Measurements from ENCODE around the gene SMYD2.
A peak's percentile ranks its signal among the peaks of the same experiment; 100 is the strongest.

Gene SMYD2, protein sequence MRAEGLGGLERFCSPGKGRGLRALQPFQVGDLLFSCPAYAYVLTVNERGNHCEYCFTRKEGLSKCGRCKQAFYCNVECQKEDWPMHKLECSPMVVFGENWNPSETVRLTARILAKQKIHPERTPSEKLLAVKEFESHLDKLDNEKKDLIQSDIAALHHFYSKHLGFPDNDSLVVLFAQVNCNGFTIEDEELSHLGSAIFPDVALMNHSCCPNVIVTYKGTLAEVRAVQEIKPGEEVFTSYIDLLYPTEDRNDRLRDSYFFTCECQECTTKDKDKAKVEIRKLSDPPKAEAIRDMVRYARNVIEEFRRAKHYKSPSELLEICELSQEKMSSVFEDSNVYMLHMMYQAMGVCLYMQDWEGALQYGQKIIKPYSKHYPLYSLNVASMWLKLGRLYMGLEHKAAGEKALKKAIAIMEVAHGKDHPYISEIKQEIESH

DNA sequence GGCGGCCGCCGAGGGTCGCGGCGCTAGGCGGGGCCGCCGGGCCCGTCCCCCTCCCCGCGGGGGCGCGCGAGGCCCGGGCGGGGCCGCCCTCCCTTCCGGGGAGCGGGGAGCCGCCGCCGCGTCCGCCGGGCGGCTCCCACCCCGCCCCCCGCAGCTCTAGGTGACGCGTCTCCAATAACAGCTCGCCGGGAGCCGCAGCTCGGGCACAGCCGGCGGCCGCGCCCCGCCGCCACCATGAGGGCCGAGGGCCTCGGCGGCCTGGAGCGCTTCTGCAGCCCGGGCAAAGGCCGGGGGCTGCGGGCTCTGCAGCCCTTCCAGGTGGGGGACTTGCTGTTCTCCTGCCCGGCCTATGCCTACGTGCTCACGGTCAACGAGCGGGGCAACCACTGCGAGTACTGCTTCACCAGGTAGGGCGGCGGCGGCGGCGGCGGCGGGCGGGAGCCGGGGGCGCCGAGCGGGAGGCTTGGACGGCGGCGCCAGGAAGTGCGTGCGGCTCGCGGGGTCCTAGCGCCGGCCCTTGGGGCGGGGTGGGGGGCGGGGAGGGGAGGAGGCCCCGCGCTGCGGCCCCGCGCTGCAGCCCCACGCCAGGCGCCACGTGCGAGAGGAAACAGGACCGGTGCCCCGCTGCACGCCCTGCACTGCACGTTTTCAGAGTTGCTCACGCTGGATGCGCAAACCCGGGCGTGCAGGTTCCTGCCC is at the start of gene SMYD2:
Gene SMYD2 (plus strand): TSS at position 139 of the 699 bp plus-strand sequence. CDS start 96 bp downstream, at position 235.
- DNase-seq (ENCODE audit: low spot score), result peak; percentile 58

DNA sequence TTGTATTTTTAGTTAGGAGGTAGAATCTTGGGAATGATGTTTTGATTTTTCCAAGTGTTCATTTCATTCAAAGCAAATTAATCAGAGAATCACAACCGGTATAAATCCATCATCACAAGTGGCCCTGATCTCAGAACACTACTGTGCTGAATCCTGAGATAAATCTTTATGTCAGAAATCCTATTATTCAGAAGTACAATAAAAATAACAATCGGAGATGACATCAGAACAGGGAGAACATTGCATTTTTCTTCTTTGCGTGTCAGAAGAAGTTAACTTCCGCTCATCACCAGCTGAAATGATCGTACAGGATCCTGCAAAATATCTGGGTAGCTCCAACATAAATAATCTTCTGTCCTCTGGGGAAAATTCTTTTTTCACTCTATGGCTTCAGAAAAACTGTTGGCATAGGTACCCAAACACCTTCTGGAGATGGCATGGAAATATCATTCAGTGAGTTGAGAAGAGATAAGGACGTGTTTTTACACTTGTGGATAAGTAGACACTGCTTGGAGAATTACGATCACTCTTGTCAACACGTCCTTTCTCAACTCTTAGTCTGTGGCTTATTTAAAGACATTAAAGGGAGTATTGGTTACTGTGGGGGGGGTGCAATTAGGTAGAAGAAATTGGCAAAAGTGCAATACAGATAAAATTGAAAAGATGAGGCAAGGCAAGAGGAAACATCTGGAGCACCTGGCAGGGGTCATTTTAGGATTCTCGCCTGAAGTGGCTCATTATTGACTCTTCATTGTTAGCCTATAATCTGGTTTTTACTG is 46.9 kb upstream of the SMYD2 start:
- no peak for DNase-seq (ENCODE audit: low spot score)

DNA sequence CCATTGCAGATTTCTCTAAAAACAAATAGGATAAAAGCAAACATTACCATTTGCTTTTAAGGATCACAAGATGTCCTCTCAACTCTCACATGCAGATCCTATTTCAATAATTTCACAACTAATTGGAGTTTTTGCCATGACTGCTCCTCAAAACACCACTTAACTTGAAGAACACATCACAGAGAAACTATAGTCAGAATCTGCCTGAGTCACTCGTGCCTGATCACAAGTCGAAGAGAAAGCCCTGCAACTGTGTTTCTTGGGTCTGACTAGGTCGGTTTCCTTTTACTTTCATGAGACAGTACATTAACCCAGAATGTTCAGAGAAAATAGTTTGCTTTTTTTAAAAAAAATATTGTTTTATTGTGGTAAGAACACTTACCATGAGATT is 46.3 kb upstream of the SMYD2 start:
- DNase-seq (ENCODE audit: low spot score), result no peak

DNA sequence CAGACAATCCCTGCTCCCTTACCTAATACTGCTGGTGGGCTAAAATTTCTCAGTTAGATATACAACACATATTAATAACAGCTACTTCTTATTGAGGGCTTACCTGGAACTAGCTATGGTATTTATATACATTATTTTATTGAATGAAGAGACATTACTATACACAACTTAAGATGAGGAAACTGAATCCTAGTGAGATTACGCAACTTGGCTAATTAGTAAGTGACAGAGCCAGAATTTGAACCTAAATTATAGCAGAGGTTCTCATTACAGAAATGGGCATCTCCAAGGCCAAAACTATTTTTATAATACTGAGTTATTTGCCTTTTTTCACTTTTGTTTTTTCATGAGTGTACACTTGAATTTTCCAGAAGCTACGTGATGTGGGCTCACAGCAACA is 44.5 kb upstream of the SMYD2 start:
- no peak for DNase-seq (ENCODE audit: low spot score)

DNA sequence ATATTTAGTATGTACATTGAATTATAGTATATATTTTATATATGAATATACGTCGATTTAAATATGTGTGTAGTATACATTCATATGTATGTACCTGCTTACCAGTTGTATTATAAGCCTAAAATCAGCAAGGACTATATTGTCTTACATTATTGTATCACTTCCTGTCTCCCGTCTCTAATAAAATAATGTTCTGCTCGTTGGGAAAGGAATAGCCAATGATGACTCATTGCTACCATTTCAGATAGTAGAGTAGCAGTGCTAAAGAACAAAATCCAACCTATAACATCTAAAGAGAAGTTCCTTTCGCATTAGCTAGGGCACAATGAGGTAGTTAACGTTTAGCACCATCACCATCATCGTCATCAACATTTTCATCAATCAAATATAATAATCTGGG is 39.9 kb upstream of the SMYD2 start:
- DNase-seq (ENCODE audit: low spot score), result no peak

DNA sequence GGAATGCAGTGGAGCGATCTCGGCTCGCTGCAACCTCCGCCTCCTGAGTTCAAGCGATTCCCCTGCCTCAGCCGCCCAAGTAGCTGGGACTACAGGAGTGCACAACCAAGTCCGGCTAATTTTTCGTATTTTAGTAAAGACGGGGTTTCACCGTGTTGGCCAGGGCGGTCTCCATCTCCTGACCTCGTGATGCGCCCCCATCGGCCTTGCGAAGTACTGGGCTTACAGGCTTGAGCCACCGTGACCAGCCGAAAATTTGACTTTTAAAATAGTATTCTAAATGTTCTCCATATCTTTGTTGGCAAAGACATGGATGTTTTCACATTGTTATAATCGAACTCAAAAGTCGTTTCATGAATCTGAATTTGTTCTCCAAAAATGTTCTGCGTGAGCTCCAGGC is 36.7 kb upstream of the SMYD2 start:
- DNase-seq (ENCODE audit: low spot score), result no peak

DNA sequence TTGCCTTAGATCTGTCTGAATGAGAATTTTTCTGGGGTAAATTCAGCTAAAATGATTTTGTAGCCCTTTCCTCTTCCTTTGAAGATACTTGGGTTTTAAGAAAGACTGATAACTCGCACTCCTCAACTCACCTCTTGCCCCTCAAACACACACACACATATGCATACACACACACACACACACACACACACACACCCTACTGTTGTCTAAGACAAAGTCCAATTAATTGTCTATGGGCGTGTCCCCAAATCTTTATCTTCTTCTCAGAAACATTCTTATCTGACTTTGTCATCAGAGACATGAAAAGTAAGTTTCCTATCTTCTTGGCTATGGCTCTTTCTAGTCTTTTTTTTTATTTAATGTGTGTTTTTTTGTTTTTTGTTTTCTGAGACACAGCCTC is 36.1 kb upstream of the SMYD2 start:
- DNase-seq (ENCODE audit: low spot score), result no peak

DNA sequence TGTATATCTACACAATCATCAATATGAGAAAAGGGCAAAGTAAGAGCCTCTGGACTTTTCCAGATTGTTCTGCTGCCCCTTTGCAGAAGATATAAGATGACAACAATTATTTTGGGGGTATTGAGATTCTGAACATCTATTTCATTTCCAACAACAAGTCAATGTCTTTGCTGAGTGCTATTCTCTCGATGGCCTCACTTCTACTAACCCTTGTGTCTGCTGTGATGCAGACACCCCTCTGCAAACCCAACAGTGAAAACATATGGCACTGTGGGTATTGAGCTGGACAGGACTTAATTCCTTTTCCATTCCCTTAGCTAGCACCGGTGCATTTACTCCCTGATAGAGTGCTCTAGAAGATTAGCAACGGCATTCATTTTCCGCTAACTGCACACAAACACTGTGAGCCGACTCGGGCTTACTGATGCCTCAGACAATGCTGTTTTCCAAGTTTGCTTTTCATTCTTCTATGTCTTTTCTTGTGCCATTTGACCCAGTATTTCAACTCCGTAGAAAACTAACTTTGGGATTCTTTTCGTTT is 33.4 kb upstream of the SMYD2 start:
- DNase-seq (ENCODE audit: low spot score), result no peak

DNA sequence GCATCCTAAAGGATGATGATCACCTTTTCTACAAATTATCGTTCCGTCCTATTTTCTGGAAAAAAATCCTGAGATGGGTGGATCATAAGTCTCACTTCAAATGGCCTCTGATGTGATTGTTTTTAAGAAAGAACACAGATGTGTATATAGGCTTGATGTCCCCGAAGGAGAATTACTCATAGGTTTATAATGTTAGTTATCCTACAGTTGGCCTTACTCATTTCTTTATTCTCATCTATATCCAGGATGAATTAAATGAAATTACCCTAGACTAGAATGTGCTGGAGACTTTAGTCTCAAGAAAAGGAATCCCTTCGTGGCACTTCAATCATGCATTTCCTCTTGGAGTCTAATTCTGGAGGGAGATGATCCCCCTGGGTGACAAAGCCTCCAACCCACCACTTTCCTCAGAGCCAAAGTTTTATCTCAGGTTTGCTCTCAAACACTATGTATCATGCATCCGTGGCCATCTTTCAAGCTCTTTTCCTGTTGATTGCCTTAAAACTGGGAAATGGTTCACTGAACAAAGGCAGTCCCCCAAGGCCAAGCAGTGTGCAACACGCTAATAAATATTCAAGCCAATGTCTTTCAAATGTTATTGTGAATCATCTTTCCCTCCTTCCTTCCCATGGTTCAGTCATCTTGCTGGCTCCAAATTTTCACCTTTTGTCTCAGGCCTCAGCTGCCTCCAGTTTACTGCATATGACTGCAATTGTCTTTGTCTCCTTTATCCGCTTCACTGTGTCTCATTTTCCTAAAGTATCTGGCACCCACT is 32.5 kb upstream of the SMYD2 start:
- no peak for DNase-seq (ENCODE audit: low spot score)

DNA sequence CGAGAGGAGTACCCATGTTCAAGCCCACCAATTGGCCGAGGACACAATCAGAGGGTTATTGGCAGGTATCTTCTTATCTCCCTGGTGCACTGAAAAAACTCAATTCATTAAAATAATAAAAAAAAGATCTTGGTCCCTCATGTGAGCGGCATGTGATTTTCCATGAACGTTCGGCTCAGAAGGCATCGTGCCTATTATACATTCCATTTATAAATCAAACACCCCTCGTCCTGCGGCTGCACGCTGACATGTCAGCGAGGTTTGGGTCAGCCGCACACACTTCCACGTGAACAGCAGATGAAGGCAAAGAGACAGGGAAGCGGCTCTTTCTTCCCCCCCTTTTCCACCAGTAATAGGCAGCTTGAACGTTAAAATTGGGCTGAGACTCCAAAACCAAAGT is 31.3 kb upstream of the SMYD2 start:
- no peak for DNase-seq (ENCODE audit: low spot score)

DNA sequence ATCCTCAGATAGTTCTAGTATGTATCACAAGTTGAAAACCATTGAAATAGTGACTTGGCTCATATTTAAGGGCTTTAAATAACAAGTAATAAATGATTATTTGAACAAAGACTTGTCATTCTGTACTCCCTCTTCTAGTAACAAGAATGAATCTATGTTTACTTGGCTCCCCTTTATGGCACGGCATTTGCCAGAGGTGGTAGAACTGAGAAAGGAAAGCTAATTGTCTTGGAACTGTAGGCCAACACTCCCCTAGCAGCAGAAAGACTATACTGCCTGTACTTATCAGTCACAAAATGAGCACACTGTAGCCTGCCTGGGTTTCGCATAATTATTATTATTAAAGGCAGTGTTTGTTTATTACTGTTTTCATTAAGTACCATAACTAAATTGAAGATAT is 29.6 kb upstream of the SMYD2 start:
- no peak for DNase-seq (ENCODE audit: low spot score)

DNA sequence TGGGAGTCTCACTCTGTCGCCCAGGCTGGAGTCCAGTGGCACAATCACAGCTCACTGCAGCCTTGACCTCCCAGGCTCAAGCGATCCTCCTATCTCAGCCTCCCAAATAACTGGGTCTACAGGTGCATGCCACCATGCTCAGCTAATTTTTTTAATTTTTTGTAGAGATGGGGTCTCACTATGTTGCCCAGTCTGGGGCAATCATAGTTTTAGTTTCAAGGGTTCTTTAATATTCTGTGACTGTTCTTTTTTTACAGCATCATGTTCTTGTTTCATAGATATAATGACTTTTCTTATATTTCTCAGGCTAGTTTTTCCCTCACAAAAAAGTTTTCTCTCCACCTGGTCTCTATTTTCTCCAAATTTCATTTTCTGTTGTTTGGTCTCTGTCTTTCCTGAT is 25.4 kb upstream of the SMYD2 start:
- DNase-seq (ENCODE audit: low spot score), result no peak

DNA sequence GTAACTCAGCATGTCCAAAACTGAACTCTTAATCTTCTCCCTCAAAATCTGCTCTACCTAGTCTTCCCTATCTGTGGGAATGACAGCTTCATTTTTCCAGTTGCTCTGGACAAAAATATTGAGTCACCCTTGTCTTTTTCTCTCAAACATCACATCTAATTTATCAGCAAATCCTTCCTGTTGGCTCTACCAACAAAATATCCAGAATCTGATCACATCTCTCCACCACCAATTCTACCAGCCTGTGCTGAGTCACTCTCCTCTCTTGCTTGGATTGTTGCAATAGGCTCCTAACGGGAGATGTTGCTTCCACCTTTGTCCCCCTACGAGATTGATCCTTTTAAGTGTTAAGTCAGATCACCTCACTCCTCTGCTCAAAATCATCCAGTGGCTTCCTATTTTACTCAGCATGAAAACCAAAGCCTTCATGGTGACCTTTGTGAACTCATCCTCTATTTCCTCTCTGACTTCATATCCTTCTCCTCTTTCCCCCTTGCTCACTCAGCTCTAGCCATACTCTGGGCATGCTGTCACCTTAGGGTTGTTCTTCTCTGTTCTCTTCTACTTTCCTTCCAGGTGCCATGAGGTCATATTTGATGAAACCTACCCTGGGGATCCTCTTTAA is 21.5 kb upstream of the SMYD2 start:
- DNase-seq (ENCODE audit: low spot score), result no peak

DNA sequence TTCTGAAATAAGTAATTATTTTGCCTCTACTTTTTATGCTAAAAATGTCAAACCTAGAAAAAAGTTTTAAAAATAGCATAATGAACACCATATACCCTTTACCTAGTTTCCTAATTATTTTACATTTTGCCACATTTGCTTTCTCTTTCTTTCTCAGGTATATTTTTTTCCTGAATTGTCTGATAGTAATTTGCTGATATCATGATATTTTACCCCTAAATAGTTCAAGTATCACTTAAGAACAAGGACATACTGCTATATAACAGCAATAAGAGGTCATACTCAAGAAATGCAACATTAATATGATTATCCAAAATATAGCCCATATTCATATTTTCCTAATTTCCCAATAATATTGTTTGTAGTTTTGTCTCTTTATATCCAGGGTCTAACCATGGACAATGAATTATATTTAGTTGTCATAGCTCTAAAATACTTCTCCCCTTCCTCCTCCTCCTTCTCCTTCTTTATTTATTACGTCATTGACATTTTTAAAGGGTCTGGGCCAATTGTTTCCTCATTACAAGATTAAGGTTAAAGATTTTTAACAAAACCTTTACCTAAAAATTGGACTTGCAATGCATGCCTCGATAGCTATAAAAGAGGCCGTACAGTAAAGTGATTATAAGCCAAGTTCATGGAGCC is 20.3 kb upstream of the SMYD2 start:
- no peak for DNase-seq (ENCODE audit: low spot score)

DNA sequence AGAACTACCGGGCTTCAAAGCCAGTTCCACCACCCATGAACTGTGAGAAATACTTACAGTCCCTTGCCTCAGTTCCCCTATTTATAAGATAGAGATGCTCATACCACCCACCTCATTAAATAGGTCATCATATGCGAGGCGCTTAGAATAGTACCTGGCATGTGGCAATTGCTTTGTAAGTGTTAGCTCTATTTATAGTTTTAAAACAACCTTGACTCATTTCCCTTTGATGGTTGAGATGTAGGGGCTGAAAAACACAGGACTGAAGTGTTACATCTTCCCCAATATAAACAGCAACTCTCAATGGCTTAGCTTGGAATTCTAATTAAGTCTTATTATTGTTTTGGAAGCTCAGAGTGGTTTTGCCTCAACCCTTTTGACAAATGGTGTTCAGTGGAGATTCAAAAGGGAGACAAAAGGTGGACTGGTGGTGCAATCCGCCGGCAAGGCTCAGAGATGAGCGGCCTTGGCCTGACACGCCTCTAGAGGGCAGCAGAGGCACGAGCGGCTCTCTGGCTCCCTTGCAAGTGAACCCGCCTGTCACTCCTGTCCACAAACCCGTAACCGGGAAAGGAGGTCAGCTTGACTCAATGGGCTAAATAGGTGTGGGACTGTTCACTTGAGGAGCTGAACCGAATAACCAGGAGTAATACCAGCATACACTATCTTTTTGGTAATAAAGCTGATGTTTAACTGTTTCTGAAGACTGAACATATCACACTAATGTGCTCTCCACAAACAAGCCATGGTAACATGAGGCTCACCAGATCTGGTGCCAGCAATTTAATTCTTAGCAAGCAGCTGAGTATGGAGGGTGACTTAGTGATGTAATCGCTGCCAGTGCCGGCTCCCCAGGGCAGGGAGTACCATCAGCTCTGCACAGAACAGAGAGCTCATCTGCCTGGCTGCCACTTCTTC is 19.5 kb upstream of the SMYD2 start:
- peak; percentile 36 for DNase-seq (ENCODE audit: low spot score)

DNA sequence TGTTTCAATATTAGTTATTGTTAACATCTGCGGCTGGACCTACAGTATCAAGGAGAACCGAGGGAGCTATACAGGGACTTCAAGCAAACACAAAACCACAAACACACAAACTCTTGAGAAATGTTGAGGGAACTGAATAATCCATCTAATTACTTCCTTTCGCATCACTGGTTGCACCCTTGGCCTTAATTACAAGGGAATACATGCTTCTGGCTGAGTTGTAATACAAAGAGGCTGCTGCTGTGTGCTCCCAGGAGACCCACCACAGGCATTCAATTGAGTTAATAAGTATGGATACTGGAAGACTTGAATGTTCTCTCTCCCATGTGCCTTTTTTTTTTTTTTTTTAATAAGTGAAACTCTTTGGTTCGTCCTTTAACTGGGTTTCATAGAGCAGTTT is 16.8 kb upstream of the SMYD2 start:
- DNase-seq (ENCODE audit: low spot score), result no peak

DNA sequence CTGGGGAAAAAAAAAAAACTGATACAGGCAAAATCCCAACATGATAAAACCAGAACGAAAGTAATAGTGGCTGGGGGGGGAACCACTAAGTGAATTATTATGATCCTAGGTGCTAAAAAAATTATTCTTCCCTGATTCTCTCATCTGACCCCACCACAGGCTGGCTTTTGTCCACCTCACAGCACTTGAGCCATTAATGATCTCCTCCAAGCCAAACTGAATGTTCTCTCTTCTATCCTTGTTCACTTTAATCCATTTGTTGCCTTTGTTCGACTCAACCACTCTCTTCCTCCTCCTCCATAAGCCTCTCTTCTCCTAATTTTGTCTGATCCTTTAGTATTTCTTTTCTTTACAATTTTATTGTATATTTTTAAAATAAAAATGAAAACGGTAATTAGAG is 16.0 kb upstream of the SMYD2 start:
- DNase-seq (ENCODE audit: low spot score), result no peak

DNA sequence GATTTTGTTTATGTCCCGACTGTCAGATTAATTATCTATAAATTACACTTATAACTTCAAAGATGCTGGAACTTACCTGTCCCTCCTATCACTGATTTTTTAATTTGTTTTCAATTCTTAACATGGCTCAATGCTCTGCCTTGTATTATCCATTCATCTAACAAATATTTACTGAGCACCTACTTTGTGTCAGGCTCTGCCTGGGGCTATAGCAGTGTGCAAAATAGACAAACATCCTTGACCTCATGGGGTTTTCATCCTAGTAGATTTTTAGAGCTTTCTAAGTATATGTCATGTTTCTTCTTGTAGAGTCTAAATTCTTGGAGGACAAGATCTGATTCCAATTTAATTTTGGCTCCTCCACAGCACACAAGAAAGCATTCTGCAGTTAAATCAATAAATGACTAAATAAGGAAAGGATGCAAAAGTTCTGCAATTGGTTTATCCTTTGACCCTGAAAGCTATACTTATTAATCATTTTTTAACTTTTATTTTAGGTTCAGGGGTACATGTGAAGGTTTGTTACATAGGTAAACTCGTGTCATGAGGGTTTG is 10.8 kb upstream of the SMYD2 start:
- no peak for DNase-seq (ENCODE audit: low spot score)

DNA sequence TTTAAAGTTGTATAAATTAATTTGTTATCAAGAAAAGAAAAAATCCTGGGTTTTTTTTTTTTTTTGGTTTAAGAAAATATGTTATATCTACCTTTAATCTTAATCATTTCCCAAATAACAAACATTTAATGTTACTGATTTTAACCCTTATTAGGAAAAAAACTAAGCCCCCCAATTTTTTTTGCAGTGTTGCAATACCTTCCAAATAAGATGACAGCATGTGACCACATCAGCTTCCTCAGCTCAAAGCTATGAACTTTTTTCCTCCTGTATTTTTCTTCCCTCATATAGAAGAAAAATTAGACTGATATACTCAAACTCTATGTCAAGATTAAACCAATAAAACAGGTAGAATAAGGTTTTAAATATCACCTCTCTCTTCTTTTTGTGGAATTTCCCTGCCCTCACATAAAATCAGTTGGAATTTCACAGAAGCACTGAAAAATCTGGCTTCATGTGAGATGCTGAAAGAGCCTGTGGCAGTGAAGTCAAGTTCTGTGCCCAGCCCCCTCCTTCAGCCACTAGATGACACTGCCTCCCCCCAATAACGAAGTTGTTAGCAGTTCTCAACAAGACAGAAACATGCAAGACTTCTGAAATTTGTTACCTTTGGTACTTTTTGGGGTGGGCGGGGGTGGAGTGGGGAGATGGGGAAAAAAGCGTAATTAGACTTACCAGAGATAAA is 9.6 kb upstream of the SMYD2 start:
- DNase-seq (ENCODE audit: low spot score), result no peak
